GM19395 (cell line): ENCODE results near the gene RGS7.
"Not testable (repeated sequence)": the region's sequence is repeated elsewhere in the genome, so short reads cannot be mapped to it uniquely, and the experiment has no call there.

ENCODE experiments used
- ATAC-seq: cut with Tn5 transposase; IDR thresholded peaks from one replicate; pipeline ENCODE4 v1.9.1; 2021; ENCODE audit warnings: mild to moderate bottlenecking, moderate library complexity; ENCODE audit not compliant: unreplicated experiment

RGS7 gene

GRCh38 chr1:240941701-240942370 lies 415.2 kb downstream of the RGS7 start:
- ATAC-seq: no peak

DNA sequence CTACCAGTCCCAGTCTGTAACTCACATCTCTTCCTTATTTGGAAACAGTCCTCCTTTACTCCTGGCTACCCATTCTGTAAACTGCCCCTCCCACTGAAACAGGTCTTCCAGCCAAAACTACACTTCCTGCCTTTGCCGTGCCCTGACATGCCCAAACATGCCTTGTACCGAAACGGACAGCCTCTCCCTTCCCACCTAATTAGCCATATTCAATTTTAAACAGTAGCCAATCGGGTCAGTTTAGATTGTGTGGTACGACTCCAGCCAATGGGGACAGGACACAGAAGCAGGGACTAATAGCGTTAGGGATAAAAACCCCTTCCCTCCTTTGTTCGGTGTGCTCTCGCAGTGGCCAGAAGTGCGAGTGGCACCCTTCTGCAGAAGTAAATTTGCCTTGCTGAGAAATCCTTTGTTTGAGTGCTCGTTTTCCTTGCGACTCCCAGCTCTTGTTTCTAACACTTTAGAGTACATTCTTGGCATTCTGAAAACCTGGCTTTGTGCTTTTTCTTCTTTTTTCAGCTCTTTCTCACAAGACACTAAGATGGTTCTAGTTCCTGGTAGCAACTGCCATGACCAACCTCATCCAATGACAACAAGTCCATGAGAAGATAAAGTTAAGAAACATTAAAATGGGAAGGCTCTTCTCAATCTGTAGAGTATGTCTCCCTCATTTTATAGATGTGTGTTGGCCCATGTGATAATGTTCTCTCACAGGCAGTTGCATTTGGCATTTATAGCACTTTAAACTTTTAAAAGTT lies 419.9 kb downstream of the RGS7 start:
- ATAC-seq: no peak

GRCh38 chr1:240935920-240936319 lies 421.1 kb downstream of the RGS7 start:
- no peak for ATAC-seq

DNA sequence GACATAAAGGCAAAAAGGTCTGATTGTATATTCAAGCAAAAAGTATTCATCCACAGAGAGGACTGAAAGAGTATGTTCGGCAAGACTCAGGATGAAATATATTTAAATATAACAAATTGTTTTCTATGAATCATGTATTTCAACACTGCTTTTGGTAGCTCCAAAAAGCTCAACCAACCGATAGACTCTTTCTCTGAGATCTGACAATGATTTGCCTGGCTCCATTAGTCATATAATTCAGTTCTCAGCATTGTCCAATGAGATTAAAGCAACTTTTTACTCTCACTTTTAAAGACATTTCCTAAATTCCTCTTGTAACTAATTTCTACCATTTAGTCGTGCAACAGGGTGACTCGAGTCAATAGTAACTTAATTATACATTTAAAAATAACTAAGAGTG lies 426.0 kb downstream of the RGS7 start:
- no peak for ATAC-seq

GRCh38 chr1:240928265-240928664 lies 428.7 kb downstream of the RGS7 start:
- ATAC-seq: no peak

- no peak for ATAC-seq
Measured at GRCh38 chr1:240927821-240928220, 429.2 kb downstream of the RGS7 start.

DNA sequence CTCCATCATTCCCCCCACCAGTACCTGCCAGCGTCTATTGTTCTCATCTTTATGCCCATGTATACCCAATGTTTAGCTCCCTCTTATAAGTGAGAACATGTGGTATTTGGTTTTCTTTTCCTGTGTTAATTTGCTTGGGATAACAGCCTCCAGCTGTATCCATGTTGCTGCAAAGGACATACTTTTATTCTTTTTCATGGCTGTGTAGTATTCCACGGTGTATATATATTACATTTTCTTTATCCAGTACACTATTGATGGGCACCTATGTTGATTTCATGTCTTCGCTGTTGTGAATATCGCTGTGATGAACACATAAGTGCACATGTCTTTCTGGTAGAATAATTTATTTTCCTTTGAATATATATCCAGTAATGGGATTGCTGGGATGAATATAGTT lies 431.7 kb downstream of the RGS7 start:
- no peak for ATAC-seq

DNA sequence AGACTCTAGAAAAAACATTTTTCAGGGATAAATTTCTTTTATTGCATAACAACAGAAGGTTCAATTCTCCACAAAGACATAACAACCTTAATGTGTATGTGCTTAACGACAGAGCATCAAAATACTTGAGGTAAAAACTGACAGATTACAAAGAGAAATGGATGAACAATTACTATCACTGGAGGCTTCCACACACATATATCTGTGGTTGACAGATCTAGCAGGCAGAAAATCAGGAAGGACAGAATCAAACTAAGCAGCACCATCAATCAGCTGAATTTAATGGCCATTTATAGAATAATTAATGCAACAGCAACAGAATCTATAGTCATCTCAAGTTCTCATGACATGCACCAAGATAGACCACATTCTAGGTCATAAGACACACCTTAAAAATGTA lies 439.0 kb downstream of the RGS7 start:
- ATAC-seq: no peak

- ATAC-seq: no peak
Measured at GRCh38 chr1:240914506-240914905, 442.5 kb downstream of the RGS7 start.

DNA sequence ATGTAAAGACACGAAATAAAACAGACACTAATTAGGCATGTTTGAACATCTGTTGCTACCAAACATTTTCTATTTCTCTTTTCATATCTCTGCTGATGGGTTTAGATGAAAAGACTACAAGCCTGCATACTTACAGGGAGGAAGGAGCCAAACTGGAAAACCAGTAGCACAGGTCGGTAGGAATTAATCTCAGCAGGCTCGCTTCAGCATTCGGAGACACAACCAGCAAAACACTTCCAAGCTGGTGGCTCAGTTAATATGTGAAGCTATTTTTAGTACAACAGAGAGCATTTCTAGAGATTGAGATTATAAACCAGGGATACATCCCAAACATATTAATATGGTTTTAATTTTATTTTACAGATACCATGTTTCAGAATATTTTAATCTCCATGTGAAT lies 444.2 kb downstream of the RGS7 start:
- ATAC-seq: no peak

DNA sequence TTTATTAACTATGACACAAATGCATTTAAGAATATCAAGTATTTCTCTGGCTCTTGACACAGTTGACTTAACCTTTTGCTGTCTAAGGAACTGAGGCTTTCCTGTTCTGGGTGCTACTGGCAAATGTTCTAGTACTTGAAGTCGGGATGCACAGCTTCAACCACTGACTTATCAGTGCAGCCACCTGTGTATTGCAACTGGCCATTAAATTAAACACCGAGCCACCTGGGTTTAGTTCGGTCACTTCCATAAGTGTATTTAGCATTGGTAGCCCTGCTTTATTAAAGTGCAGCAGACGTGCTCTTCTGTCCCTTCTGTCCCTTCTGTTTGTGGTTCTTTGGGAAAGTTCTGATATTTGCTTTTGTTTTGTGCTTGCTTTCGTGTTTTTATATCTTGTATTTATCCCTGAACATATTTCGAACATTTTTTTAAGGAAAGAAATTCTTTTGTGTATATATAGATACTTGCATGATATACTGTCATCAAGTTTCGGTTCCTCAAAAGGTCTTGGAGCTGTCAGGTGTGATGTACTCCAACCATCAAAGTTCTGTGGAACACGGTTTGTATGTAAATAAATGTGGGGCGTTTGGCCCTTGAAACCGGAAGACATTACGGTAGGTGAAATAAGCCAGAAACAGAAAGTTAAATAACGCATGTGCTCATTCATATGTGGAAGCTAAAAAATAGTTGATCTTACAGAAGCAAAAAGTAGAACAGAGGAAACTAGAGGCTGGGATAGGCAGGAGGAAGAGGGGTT lies 447.1 kb downstream of the RGS7 start:
- peak; percentile 64 for ATAC-seq

GRCh38 chr1:240906477-240906876 lies 450.5 kb downstream of the RGS7 start:
- no peak for ATAC-seq

- ATAC-seq: no peak
Measured at GRCh38 chr1:240905225-240905765, 451.7 kb downstream of the RGS7 start.

GRCh38 chr1:240895424-240895823 lies 461.6 kb downstream of the RGS7 start:
- not testable (repeated sequence) for ATAC-seq

DNA sequence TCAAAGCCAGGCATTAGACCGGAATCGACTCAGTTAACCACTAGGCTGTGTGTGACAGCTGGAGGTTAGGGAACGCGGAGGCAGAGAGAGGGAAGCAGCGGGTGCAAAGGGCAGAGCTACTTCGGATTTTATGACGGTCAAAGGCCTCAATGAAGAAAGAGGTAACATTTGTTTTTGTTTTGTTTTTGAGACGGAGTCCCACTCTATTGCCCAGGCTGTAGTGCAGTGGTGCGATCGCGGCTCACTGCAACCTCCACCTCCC lies 468.3 kb downstream of the RGS7 start:
- ATAC-seq: no peak

DNA sequence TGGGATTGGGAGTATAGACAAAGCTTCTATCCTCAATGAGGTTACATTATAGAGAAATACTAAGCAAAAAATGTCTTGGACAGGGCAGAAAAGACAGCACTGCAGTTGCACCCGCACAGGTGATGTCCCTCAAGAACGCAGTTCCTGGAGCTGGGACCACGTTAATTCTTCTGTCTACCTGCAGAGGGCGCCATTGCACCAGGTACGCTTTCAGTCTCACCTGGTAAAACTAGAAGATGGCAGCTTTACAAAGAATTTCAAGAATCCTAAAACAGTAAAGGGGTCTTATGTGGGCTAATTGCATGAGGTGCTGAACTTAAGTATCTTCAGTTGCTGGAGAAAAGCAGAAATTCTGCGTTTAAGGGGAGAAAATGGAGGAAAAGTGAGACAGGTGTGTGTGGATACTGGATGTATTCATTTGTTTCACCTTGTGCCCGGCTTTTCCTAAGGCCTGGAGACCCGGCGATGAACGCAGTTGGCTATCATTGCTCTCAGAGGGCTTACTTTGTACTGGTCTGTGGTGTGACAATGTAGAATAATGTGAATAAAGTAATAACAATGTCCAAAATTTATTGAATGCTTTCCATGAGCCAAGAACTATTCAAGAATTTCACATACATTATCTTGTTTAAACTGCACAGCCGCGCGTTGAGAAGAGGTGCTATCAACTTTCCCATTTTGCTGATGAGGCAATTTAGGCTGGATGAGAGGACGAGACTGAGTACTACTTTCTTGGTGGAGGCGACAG lies 468.8 kb downstream of the RGS7 start:
- ATAC-seq: peak; percentile 72

GRCh38 chr1:240883490-240883889 lies 473.5 kb downstream of the RGS7 start:
- no peak for ATAC-seq

- not testable (repeated sequence) for ATAC-seq
Measured at GRCh38 chr1:240882656-240883308, 474.2 kb downstream of the RGS7 start.

DNA sequence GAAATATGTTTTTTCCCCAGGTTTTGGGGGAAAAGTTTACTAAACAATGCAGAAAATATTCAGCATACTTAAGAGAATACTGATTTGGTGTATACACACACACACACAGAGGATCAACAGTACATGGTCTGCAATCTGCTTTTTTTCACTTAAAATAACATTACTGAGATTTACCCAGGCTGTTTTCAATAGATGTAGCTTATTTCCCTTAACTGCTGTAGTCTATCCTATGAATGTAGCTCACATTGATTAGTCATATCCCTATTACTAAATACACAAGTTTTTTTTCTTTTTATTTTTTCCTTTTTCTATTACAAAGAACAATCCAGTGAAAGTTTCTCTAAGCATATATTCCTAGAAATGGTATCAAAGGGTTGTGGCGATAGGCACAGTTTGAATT lies 478.4 kb downstream of the RGS7 start:
- no peak for ATAC-seq

DNA sequence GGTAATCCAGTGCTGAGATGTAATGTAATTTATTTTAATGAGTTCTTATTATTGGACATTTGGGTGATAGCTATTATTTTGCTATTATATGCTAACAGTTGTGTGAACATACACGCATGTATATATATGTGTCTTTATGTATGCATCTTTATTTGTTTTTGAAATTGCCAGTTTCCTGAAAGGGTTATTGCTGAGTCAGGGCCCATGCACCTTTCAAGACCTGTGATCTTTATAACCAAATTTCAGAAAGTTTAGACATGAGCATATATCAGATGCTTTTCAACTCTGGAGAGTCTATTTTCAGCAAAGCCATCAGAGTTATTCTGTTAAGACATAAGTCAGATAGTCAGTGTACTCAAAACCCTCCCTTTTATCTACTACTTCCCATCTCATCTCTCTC lies 479.4 kb downstream of the RGS7 start:
- ATAC-seq: no peak

GRCh38 chr1:240876071-240876470 lies 480.9 kb downstream of the RGS7 start:
- ATAC-seq: no peak
